A673 (cell line): ENCODE measurements around the gene KCNK1.

Source experiments
- EZH2 ChIP-seq: fragments of 200-600 bp; sonication (generic); IDR thresholded peaks from 2 replicates; pipeline ENCODE4 v1.6.1; 2017; ENCODE audit warnings: borderline replicate concordance, low read depth, mild to moderate bottlenecking, mixed read lengths, antibody characterized with exemption, low read length; ENCODE audit not compliant: poor library complexity, severe bottlenecking
- TF ChIP-seq, protein P1 (sequence below): fragments of 300-800, 200-600 bp; sonication (generic); conservative IDR thresholded peaks from 2 replicates; pipeline ENCODE4 v1.5.1; 2017; ENCODE audit warnings: low read depth, mild to moderate bottlenecking, antibody characterized with exemption, low read length, moderate library complexity, mixed read lengths

- TF ChIP-seq, protein P1, sequence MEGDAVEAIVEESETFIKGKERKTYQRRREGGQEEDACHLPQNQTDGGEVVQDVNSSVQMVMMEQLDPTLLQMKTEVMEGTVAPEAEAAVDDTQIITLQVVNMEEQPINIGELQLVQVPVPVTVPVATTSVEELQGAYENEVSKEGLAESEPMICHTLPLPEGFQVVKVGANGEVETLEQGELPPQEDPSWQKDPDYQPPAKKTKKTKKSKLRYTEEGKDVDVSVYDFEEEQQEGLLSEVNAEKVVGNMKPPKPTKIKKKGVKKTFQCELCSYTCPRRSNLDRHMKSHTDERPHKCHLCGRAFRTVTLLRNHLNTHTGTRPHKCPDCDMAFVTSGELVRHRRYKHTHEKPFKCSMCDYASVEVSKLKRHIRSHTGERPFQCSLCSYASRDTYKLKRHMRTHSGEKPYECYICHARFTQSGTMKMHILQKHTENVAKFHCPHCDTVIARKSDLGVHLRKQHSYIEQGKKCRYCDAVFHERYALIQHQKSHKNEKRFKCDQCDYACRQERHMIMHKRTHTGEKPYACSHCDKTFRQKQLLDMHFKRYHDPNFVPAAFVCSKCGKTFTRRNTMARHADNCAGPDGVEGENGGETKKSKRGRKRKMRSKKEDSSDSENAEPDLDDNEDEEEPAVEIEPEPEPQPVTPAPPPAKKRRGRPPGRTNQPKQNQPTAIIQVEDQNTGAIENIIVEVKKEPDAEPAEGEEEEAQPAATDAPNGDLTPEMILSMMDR = no peak
- TF ChIP-seq EZH2 = no peak
Observed at GRCh38 chr1:233640179-233640578, 26.3 kb downstream of the KCNK1 start.
